Measurements from ENCODE around the gene THSD7B. TPM values are rescaled to one million over a fixed set of nuclear protein-coding genes. Genes with fewer than 3 reads are reported as not detected.

Gene THSD7B
- total RNA-seq, 1 donor from 2014 or later: 0.14 TPM

DNA sequence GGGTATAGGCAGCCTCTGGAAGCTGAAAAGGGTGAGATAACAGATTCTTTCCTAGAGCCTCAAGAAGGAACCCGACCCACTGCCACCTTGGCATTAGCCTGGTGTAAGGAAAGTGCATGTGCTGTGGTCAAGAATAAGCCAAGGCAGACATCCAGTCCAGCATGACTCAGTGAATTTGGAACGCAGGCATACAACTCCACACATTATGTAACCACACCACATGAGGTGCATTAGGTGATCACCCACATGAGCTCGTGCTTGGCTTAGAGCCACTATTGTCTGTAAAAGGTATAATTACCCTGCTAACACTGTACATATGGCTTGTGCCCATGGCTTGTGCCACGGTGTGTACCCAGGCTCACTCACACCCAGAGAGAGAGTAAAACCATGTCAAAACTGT lies 615.3 kb downstream of the THSD7B start:
- H3K9me3 ChIP-seq: no peaks in the 10 kb centered on the region
- no peak overlapping the region for H3K27ac ChIP-seq
- no peak for ATAC-seq
- no peaks in the 10 kb centered on the region for H3K4me1 ChIP-seq
- no peaks in the 10 kb centered on the region for H3K36me3 ChIP-seq
- intact Hi-C loops (cut with DNase I): no loop called here
- DNase-seq: no peak
- no peaks in the 10 kb centered on the region for H3K27me3 ChIP-seq
- H3K4me3 ChIP-seq: no peak overlapping the region
- TF ChIP-seq, protein P1, sequence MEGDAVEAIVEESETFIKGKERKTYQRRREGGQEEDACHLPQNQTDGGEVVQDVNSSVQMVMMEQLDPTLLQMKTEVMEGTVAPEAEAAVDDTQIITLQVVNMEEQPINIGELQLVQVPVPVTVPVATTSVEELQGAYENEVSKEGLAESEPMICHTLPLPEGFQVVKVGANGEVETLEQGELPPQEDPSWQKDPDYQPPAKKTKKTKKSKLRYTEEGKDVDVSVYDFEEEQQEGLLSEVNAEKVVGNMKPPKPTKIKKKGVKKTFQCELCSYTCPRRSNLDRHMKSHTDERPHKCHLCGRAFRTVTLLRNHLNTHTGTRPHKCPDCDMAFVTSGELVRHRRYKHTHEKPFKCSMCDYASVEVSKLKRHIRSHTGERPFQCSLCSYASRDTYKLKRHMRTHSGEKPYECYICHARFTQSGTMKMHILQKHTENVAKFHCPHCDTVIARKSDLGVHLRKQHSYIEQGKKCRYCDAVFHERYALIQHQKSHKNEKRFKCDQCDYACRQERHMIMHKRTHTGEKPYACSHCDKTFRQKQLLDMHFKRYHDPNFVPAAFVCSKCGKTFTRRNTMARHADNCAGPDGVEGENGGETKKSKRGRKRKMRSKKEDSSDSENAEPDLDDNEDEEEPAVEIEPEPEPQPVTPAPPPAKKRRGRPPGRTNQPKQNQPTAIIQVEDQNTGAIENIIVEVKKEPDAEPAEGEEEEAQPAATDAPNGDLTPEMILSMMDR (IDR thresholded peaks at IDR 0.05): no peak

DNA sequence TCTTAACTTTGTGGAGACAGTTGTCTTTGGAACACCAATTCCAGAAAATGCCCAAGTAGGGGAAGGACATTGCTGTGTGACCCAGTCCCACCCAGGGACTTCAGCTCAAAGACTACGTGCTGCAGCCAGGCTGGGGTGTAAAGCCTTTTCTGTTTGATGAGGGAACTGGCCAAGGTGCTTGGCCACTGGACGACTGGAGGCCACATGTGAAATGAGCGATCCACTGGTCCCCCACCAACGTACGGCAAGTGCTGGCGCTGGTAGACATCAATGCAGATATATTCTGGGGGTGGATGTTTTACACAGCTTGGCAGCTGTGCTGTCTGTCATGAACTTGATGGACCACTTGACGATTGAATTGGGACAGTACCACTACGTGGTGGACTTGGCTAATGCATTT lies 616.4 kb downstream of the THSD7B start:
- Histone ChIP-seq H3K9me3 (no peaks in the 10 kb centered on the region), H3K36me3 (no peaks in the 10 kb centered on the region), H3K27ac (no peak overlapping the region), H3K4me1 (no peaks in the 10 kb centered on the region), H3K4me3 (no peak overlapping the region), H3K27me3 (no peaks in the 10 kb centered on the region)
- TF ChIP-seq, protein P1 (IDR thresholded peaks at IDR 0.05): no peak
- DNase-seq: no peak
- no peak for ATAC-seq
- intact Hi-C loops (cut with DNase I): no loop called here

DNA sequence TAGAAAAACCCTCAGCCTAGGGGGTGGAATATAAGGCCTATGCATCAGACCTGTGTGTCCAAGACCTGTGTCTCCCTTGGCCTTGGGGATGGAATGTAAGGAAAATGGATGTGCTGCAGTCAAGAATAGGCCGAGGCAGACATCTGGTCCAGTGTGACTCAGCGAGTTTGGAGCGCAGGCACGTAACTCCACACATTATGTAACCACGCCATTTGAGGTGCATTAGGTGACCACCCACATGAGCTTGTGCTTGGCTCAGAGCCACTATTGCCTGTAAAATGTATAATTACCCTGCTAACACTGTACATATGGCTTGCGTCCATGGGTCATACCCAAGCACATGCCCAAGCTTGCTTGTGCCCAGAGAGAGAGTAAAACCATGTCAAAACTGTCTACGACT lies 618.0 kb downstream of the THSD7B start:
- TF ChIP-seq, protein P1 (IDR thresholded peaks at IDR 0.05): no peak

DNA sequence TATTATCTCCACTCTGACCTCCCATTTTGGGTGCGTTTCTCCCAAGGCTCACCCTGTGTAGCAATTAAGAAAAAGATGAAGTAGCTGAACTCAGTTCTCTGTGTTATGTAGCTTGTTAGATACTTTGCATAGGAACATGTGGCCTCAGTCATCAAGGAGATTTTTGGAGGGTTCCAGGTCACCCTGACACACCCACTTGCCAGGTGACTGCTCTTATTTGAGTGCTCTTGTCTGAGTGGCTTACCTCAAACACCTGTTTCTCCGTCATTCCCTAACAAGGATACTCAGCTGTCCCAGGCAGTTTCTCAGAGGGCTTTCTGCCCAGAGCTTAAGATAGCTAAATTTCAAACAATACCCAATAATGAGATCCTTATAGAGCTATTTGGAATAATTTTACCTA lies 621.7 kb downstream of the THSD7B start:
- no peaks in the 10 kb centered on the region for H3K9me3 ChIP-seq
- no peak for ATAC-seq

More for the DNA sequence above, 618.0 kb downstream of the THSD7B start:
- Histone ChIP-seq H3K36me3 (no peaks in the 10 kb centered on the region), H3K27me3 (no peaks in the 10 kb centered on the region), H3K4me1 (no peaks in the 10 kb centered on the region), H3K9me3 (no peaks in the 10 kb centered on the region), H3K4me3 (no peak overlapping the region), H3K27ac (no peak overlapping the region)
- no peak for ATAC-seq
- intact Hi-C loops (cut with DNase I): no loop called here
- DNase-seq: no peak

DNA sequence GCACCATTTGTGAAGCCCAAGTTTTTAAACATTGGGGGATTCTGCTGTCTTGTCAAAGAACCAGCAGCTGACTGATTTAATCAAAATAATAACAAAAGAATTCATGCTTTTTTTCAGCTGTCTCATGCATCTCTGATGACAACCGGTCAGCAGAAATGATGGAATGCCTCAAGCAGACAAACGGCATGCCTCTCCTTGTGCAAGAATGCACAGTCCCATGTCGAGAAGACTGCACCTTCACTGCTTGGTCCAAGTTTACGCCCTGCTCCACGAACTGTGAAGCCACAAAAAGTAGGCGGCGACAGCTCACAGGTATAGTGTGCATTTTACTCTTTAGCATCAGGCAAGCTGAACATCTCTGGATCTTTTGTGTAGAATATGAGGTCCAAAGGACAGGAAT lies 640.2 kb downstream of the THSD7B start:
- H3K36me3 ChIP-seq: no peaks in the 10 kb centered on the region
- no peaks in the 10 kb centered on the region for H3K27me3 ChIP-seq
- H3K9me3 ChIP-seq: no peaks in the 10 kb centered on the region
- intact Hi-C loops (cut with DNase I): no loop called here
- H3K4me3 ChIP-seq: no peak overlapping the region
- no peak overlapping the region for H3K27ac ChIP-seq
- DNase-seq (no peak), ATAC-seq (no peak)
- TF ChIP-seq, protein P1 (IDR thresholded peaks at IDR 0.05): no peak
- no peaks in the 10 kb centered on the region for H3K4me1 ChIP-seq

More for the DNA sequence above, 621.7 kb downstream of the THSD7B start:
- TF ChIP-seq, protein P1 (IDR thresholded peaks at IDR 0.05): no peak
- Histone ChIP-seq H3K27ac (no peak overlapping the region), H3K27me3 (no peaks in the 10 kb centered on the region), H3K4me3 (no peak overlapping the region), H3K36me3 (no peaks in the 10 kb centered on the region), H3K4me1 (no peaks in the 10 kb centered on the region)
- no peak for DNase-seq
- intact Hi-C loops (cut with DNase I): no loop called here

DNA sequence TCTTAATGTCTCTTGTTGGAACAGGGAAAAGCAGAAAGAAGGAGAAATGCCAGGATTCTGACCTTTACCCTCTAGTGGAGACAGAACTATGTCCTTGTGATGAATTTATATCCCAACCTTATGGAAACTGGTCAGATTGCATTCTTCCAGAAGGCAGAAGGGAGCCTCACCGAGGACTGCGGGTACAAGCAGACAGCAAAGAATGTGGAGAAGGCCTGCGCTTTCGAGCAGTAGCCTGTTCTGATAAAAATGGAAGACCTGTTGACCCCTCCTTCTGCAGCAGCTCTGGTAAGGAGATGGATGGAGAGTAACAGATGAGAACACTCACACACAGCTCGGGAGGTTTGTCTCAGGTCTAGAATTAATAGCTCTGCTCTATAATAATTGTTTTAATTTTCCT lies 646.2 kb downstream of the THSD7B start:
- Histone ChIP-seq H3K27ac (no peak overlapping the region), H3K9me3 (no peaks in the 10 kb centered on the region), H3K36me3 (no peaks in the 10 kb centered on the region), H3K4me1 (no peaks in the 10 kb centered on the region), H3K27me3 (no peaks in the 10 kb centered on the region), H3K4me3 (no peak overlapping the region)
- TF ChIP-seq, protein P1 (IDR thresholded peaks at IDR 0.05): no peak
- intact Hi-C loops (cut with DNase I): no loop called here
- no peak for ATAC-seq
- no peak for DNase-seq

Data from upper lobe of right lung (tissue), 1 donor.